DMS53 treated with DMSO at 0.1 percent for 48 hours (cell line): Measurements from ENCODE around the gene HECA.
A peak's percentile ranks its signal among the peaks of the same experiment; 100 is the strongest.

ENCODE experiments used
- DNase-seq: peaks from one replicate; lab custom pipeline; 2025; ENCODE audit not compliant: unreplicated experiment; lab: John Stamatoyannopoulos, UW

Gene HECA

DNA sequence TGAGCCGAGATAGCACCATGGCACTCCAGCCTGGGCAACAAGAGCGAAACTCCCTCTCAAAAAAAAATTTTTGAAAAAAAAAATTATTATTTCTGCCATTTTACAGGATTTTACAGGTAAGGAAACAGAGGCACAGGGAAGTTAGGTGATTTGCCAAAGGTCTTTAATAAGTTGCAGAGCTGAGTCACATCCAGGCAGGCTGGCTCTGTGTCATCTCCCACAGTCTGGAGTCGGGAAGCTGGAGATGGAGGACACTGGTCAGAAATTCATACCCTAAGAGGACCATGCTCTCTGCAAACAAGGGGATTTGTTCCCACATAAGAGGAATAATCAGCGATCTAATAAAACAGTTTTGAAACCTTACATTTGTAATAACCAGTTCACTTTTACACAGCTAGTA, 24.1 kb downstream of the HECA start:
- no peak for DNase-seq

DNA sequence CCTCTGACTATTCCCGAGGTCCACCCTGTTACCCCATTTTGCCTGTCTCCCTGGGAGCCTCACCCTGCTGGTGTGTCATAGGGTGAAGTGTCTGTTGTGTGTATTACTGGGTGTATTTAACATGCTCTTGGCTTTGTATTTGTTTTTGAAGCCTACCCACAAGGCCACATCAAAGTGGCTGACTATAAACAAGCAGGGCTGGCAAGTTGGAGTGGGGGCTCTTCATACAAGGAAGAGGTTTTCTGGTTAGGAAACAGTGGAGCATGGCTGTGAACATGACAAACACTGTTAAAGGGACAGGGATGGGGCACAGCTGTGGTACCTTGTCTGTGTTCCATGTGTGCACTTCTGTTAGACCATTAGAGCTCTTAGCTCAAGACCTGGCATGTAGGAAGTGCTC, 26.3 kb downstream of the HECA start:
- peak; percentile 67 for DNase-seq

DNA sequence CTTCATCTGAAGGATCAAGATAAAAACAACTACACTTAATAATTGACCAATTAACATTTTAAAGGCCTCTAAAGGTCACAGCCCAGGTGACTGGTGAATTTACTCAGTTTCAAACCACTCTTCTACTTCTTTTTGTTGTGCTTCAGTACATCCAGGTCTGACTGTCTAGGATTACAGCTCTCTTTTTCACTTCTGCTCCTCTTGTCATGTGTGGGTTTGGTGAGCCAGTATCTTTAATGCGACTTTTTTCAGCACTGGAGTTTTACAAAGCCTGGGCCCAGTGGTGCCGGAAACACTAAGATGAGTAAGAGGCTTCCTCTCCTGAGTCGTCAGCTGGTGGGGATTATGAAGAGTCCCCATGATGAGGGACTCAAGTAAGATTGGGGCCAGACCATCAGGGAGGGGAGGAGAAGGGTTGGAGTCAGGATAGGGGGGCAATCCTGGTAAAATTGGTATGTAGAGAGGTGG, 27.0 kb downstream of the HECA start:
- DNase-seq, result no peak

DNA sequence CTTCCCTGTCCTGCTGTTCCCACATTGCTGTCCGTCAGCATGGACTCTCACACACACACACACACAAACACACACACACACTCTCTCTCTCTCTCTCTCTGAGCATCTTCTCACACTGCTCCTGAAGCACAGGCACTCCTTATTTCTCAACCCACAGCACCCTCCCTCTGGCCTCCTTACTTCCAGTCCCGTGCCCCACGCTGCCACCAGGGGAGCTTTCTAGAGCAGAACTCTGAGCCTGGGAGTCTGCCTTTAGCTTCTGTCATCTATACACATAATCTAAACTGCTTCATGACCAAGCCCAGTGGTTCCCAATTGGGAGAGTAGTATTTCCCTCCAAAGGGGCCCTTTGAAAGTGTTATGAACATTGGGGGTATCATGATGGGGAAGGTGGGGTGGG, 29.1 kb downstream of the HECA start:
- DNase-seq, result no peak

DNA sequence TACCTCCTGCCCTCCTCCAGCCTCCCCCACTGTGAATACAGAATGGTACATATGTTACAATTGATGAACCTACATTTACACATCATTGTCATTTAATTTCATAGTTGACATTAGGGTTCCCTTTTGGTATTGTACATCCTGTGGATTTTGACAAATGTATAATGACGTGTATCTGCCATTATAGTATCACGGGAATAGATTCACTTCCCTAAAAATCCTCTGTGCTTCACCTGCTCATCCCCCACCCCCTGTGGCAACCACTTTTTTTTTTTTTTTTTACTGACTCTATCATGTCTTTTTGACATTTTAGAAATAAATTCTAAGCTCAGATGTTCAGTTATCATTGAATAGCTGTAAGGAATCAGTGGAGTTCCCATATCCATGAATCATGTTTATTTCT, 30.4 kb downstream of the HECA start:
- no peak for DNase-seq

DNA sequence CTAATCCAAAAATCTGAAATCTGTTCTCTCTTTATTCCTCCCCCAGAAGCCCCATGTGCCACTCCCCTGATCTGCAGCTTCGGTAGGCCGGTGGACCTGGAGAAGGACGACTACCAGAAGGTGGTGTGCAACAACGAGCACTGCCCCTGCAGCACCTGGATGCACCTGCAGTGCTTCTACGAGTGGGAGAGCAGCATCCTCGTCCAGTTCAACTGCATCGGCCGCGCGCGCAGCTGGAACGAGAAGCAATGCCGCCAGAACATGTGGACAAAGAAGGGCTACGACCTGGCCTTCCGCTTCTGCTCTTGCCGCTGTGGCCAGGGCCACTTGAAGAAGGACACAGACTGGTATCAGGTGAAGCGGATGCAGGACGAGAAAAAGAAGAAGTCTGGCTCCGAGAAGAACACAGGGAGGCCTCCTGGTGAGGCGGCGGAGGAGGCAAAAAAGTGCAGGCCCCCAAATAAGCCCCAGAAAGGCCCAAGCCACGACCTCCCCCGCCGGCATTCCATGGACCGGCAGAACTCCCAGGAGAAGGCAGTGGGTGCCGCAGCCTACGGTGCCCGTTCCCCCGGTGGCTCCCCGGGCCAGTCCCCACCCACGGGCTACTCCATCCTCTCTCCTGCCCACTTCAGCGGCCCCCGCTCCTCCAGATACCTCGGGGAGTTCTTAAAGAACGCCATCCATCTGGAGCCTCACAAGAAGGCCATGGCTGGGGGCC, 31.5 kb downstream of the HECA start:
- no peak for DNase-seq

DNA sequence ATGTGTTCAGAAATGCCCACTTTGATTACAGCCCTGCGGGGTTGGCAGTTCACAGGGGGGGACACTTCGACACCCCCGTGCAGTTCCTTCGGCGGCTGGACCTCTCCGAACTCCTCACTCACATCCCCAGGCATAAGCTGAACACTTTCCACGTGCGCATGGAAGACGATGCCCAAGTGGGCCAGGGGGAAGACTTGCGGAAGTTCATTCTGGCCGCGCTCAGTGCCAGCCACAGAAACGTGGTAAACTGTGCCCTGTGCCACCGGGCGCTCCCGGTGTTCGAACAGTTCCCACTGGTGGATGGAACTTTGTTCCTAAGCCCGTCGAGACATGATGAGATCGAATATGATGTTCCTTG, 32.1 kb downstream of the HECA start:
- DNase-seq, result no peak

DNA sequence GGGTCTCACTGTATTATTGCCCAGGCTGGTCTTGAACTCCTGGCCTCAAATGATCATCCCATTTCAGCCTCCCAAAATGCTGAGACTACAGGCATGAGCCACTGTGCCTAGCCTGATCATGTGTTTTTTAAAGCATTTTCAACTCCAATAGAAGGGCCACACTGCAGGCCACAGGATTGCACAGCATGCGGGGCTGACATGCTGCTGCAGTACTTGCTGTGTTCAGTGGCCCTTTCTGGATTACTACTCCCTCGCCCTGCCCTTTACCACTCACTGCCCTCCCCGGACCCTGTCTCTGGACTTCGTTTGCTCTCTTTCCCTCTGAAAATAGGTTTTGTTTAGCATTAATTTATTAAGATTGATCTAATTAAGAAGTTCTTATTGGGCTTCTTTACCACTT, 37.3 kb downstream of the HECA start:
- no peak for DNase-seq

DNA sequence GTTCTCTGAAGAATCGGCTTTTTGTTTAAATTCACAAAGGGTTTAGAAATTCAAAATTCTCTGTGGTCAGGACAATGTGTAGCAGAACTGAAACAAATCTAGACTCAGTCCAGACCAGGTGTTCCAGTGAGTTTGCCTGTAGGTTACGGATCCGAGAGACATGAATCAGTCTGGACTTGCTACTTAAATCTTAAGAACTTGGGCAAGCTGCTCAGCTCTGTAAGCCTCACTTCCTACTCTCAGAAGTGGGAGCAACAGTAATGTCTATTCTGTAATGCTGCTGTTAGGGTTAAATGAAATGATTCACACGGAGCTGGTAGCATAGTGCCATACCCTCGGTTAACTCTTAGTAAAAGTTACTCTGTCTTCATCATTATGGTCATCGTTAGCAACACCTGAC, 37.7 kb downstream of the HECA start:
- no peak for DNase-seq

DNA sequence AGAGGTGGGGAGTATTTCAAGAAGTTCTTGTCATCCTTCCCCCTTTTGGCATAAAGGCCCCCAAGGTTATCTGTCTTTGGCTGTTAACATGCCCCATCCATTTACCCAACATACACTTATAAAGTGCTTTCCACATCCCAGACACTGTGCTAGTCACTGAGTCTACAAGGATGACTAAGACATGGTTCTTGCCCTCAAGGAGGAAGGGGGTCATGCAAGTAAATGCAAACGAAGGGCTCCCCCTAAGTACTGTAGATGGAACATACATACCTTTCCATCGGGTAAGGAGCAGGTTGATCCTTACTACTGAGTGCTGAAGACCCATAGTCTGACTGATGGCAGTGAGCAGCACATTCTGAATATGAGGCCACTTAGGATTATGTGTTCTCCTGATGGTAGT, 38.3 kb downstream of the HECA start:
- no peak for DNase-seq

DNA sequence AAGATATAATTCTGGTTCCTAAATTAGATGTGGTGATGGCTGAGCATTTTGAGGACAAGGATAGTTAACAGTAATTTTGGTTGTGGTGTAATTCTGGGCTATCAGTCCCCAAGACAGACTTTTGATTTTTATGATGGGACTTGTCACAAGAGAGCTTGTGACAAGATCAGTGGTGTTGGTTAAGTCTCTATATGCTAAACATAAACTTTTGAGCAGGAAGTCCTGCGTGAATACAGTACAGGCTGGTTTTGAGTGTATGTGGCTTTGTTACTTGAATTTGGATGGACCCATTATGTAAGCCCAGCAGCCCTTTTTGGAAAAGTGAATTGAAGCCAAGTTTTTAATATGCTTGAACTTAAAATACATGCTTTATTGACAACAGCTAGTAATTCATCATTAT, 38.9 kb downstream of the HECA start:
- DNase-seq, result no peak

DNA sequence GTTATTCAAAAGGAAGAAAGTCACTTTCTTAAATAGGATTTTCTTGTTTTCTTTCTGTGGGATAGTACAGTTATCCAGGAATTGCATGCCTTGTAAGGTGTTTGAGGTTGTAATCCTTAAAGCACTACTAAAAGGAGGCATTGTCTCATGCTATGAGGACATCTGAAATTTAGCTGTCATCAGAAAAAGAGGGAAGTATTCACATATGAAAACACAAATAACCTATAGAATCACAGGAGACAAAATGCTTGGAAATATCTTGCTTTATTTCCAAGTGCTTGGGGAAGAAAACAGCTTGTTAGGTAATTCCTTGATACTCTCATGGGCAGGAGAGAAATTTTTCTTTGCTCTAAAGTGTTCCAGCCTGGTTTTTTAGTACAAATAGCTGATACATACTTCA, 40.1 kb downstream of the HECA start:
- DNase-seq, result no peak

DNA sequence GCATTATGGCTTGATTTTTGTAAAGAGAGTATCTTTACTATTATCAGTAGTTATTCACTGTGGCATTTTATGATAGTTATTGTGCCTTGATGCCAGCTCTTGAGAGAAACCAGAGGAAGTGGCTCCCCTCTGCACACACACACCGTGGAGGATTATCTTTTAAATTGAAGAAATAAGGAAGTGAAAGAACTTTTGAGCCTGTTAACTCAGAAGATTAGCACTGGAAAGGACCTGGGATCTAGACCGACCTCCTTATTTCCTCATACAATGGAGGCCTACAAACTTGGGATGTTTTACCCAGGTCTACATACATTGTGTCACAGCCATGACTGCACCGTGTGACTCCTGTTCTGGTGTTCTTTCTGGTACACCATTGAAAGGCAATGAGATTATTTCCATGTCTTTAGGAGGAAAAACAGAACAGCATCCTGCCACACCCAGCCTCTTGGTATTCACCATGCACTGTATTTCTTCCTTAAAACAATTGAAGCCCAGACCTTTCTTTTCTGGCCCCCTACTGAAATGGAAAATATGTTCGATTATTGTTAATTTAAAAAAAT, 40.6 kb downstream of the HECA start:
- no peak for DNase-seq

DNA sequence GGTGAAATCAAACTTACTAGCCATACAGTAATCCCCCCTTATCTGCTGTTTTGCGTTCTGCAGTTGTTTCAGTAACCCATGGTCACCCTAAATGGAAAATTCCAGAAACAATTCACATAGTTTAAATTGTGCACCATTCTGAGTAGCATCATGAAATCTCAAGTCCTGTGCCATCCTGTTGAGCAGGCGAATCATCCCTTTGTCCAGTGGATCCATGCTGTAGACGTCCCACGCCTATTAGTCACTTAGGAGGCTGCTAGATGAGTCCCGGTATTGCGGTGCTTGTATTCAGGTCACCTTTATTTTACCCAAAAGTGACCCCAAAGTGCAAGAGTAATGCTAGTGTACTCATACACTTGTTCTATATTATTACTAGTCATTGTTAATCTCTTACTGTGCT, 46.4 kb downstream of the HECA start:
- no peak for DNase-seq

DNA sequence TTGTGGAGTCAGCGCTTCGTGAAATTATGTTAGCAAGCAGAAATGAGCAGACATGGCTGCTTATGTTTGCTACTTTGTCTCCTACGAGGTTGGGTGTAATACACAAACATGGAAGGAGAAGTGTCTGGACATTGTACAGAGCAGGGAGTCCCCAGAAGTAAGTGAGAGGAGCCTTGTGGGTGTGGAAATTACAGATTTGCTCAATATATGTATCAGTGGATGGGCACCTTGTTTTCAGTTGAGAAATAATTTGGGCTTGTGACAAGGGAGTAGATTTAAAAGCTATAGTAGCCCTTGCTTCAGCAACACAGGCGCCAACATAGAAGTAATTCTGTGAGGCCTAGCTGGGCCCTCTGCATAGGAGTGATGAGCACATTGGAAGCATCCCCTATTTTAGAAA, 49.2 kb downstream of the HECA start:
- no peak for DNase-seq

DNA sequence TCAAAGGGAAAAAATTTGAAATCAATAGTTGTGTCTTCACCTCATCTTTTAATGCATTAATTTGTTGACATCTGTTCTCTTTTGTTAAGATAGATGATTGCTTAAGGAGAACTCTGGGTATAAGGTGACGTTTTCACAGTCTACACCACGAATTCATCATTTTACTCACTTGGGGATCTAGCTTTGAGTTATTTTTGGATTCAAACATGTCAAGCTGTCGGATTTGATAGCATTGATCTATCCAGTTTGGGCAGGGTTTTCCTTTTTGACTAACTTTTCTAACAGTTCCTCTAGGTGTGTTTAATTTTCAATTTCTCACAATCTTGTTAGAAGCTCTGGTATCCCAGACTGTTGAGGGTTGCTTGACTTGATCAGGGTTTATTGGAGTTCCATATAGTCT, 49.6 kb downstream of the HECA start:
- DNase-seq, result no peak

DNA sequence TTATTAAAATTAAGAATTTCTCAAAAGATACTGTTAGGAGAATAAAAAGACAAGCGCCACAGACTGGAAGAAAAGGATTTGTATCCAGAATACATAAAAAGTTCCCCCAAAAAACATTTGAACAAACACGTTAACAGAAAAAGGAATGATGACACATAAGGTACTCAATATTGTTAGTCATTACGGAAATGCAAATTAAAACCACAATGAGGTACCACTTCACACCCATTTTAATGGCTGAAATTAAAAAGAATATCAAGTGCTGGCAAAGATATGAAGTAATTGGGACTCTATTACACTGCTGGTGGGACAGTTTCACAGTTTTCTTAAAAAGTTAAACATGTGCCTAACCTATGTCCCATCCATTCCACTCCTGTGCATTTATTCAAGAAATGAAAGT, 51.4 kb downstream of the HECA start:
- DNase-seq, result no peak

DNA sequence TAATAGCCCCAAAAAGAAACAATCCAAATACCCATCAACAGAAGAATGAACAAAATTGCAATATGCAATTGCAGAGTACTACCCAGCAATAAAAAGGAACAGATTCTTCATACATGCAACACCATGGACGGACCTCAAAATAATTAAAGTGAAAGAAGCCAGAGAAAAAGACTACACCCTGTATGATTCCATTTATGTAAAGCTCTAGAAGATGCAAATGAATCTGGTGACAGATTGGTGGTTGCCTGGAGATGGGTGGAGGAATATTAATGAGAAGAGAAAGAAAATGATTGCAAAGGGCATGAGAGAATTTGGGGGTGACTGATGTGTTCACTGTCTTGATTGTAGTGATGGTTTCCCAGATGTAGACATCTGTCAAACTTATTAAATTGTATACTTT, 51.8 kb downstream of the HECA start:
- DNase-seq, result no peak

DNA sequence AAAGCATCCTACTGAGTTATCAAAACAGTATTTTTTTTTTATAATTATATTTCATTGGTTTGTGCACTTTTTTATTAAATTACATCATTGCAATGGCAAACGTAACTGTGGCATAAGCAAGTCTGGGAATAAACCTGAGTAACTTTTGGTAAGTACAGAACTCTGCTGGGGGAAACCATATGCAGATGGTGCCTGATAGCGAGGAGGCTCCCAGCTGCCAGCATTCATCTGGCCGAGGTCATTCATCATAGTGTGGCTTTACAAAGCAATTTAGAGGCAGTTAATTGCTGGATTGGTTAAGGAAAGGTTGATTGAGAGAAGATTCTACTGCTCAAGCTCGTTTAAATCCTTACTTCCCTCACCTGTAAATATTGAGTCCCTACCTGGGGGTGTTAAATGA, 52.6 kb downstream of the HECA start:
- no peak for DNase-seq

DNA sequence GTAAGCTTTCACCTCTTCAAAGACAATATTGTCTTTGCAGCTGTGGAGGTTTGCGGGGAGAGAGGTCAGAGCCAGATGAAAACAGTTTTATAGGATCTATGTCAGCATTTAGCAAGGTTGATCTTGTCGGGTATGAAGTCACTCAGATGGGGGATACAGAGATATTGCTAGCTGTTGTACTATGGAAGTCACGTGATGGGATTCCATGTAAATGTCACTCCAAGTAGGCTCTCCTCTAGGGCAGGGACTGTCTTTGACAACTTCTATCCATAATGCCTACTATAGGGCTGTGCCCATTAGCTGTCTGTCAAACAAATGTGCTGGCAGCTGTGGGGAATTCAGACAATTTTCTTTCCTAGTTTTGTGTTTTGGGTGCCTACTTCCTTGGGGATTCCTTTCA, 54.8 kb downstream of the HECA start:
- no peak for DNase-seq

DNA sequence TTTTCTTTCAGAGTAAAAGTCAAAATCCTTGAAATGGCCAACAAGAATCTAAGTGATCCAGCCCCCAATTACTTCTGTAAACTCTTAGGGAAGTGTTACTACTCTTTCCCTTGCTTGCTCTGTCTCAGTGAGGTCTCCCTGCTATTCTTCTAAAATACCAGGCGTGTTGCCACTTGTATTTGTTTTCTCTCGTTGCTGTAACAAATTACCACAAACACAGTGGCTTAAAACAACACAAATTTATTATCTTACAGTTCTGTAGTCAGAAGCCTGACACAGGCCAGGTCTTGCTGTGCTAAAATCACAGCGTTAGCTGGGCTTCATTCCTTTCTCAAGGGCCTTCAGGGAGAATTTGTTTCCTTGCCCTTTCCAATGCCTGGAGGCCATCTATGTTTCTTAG, 59.9 kb downstream of the HECA start:
- DNase-seq, result no peak

DNA sequence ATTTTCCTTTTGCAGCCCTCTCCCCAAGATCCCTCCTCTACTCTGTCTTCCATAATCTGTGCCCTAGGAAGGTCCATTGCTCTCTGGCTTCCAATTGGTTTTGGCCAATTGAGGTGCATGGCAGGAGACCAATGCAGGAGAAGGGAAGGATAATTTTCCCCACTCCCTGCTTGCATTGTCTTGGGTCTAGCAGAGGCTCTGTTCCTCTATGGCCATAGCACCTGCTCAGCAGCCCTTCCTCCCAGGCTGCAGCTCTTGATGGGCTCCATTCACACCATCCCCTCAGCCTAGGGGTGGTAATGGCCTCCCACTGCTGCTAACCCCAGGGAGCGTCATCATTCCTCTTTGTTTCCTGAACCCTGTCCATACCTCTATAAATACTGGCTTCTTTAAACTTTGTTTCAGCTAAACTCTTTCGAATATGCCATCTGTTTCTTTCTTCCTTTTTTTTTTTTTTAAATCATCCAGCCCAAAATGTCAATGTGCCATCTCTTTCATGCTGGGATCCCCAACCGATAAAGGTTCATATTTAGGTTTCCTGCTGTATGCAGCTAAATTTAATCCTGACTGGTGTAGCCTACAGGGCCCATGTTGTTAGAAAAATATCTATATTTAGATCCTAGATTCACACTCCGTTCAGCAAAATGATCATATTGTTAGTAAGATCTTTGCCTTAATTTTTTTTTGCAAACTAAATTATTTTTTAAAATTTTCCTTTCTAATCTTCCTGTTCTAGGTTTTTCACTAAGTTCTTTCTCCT, 63.8 kb downstream of the HECA start:
- DNase-seq, result no peak

DNA sequence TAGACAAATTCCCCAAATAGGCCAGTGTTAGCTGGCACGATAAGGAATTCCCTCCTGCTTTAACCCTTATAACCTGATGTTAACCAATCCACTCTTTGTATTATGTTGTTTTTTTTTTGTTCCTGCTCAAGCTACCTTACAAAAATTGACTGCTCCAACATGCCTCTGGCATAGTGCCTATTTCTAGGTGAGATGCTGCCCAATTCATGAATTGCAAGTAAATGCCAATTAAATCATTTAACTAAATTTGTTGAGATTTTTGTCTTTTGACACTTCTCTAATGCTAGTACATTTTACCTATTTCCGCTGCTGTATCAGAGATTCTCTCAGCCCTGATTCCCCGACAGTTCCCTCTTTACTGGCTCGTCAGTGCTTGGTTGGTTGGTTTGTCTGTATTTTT, 66.5 kb downstream of the HECA start:
- no peak for DNase-seq
